Left renal pelvis (tissue), 4 donors: ENCODE measurements around the gene CKS1B. TPM values are rescaled to one million over a fixed set of nuclear protein-coding genes. Genes with fewer than 3 reads are reported as not detected.

ENCODE experiments used
- DNase-seq, 4 donors: peaks; one replicate each; pipeline ENCODE4 v3.0.0-alpha.2; 2013; ENCODE audit warnings: low read depth in 4 of 4, low spot score in 3 of 4
- polyA plus RNA-seq, 4 donors: library from polyadenylated mRNA; unstranded; fragments of 120-200 nt; gene quantifications; one replicate each; pipeline ENCODE4 v1.2.1, GENCODE V29; 2013; ENCODE audit not compliant: insufficient read length in 4 of 4

Gene CKS1B
- polyA plus RNA-seq, 4 donors = 89.2 to 104 (median 94.2) TPM

GRCh38 chr1:154945160-154945961, 29.1 kb upstream of the CKS1B start:
- DNase-seq = no peak

GRCh38 chr1:154945962-154946850, 28.3 kb upstream of the CKS1B start:
- DNase-seq = no peak

- no peak for DNase-seq
Observed at GRCh38 chr1:154948079-154948478, 26.4 kb upstream of the CKS1B start.

- no peak for DNase-seq
Observed at GRCh38 chr1:154951901-154952657, 22.4 kb upstream of the CKS1B start.

GRCh38 chr1:154952664-154953063, 21.8 kb upstream of the CKS1B start:
- no peak for DNase-seq

GRCh38 chr1:154953611-154954038, 20.9 kb upstream of the CKS1B start:
- DNase-seq = no peak

GRCh38 chr1:154954541-154954940, 19.9 kb upstream of the CKS1B start:
- DNase-seq = no peak

GRCh38 chr1:154955039-154955717, 19.3 kb upstream of the CKS1B start:
- DNase-seq = no peak

- DNase-seq = peak; percentile 87 to 95 (median 94)
Observed at GRCh38 chr1:154955718-154956543, 18.6 kb upstream of the CKS1B start, which contains the start of gene PBXIP1. PBXIP1 (minus strand) TSS chr1:154956099; CDS start chr1:154953721, 2,378 bp downstream.

GRCh38 chr1:154956544-154956941, 17.9 kb upstream of the CKS1B start:
- no peak for DNase-seq

GRCh38 chr1:154957091-154957657, 17.3 kb upstream of the CKS1B start:
- no peak for DNase-seq

GRCh38 chr1:154958036-154958435, 16.4 kb upstream of the CKS1B start:
- no peak for DNase-seq

GRCh38 chr1:154958681-154959425, 15.6 kb upstream of the CKS1B start:
- DNase-seq = no peak

GRCh38 chr1:154959426-154959780, 15.1 kb upstream of the CKS1B start:
- no peak for DNase-seq

GRCh38 chr1:154960446-154961136, 13.9 kb upstream of the CKS1B start:
- no peak for DNase-seq

GRCh38 chr1:154961207-154962155, 13.0 kb upstream of the CKS1B start, which contains the start of gene PYGO2:
PYGO2 (minus strand) TSS chr1:154961782; CDS start chr1:154961576, 206 bp downstream.
- no peak for DNase-seq
